Keratinocyte (primary cell): ENCODE measurements around the gene NLRP5. TPM values are rescaled to one million over a fixed set of nuclear protein-coding genes. Genes with fewer than 3 reads are reported as not detected.
A peak's percentile ranks its signal among the peaks of the same experiment; 100 is the strongest.

ENCODE experiments used
- DNase-seq: peaks from one replicate; pipeline ENCODE4 v3.0.0-alpha.2; 2011; ENCODE audit warnings: low read depth, missing footprints, low spot score
- FAIRE-seq: peaks from 2 replicates; lab custom pipeline; 2011; peaks lifted over from hg19 to GRCh38; lab: Jason Lieb, UNC
- H2AFZ ChIP-seq: 2 replicates; pipeline ENCODE4 v1.6.0; 2012; ENCODE audit warnings: low read length, control low read depth, inconsistent platforms; ENCODE audit not compliant: control insufficient read depth
- H3K27ac ChIP-seq: 2 replicates; pipeline ENCODE4 v1.5.1; 2011; ENCODE audit warnings: low read length; ENCODE audit not compliant: control insufficient read depth, insufficient read depth
- H3K27me3 ChIP-seq: 3 replicates; pipeline ENCODE4 v1.6.0; 2011; ENCODE audit warnings: low read length; ENCODE audit not compliant: control insufficient read depth, insufficient read depth; ENCODE audit errors: extremely low read depth
- H3K36me3 ChIP-seq, 2 experiments: 2 replicates in 1 of 2; 3 replicates in 1 of 2; pipeline ENCODE4 v1.5.1; 2011; ENCODE audit warnings: low read length in 2 of 2, mild to moderate bottlenecking in 1 of 2; ENCODE audit not compliant: control insufficient read depth in 2 of 2, insufficient read depth in 2 of 2; ENCODE audit errors: extremely low read depth in 1 of 2
- H3K4me1 ChIP-seq: 3 replicates; pipeline ENCODE4 v1.5.1; 2011; ENCODE audit warnings: low read length; ENCODE audit not compliant: control insufficient read depth, insufficient read depth; ENCODE audit errors: extremely low read depth
- H3K4me2 ChIP-seq: 3 replicates; pipeline ENCODE4 v1.6.0; 2011; ENCODE audit warnings: low read depth, low read length; ENCODE audit not compliant: control insufficient read depth, insufficient read depth; ENCODE audit errors: extremely low read depth
- H3K4me3 ChIP-seq, 3 experiments: fragments of 200-600 bp in 1 of 3; sonication (generic) in 1 of 3; 2 replicates in 2 of 3; 3 replicates in 1 of 3; pipeline ENCODE4 v1.5.1; 2011 to 2016; ENCODE audit warnings: low read length in 3 of 3, mild to moderate bottlenecking in 3 of 3, control low read depth in 2 of 3, inconsistent platforms in 1 of 3, low read depth in 1 of 3, mixed read lengths in 1 of 3, mixed run types in 1 of 3, moderate library complexity in 1 of 3; ENCODE audit not compliant: control insufficient read depth in 2 of 3, insufficient read depth in 2 of 3; ENCODE audit errors: extremely low read depth in 1 of 3
- H3K79me2 ChIP-seq: 2 replicates; pipeline ENCODE4 v1.6.0; 2012; ENCODE audit warnings: low read length; ENCODE audit not compliant: control insufficient read depth, insufficient read depth
- H3K9ac ChIP-seq: 3 replicates; pipeline ENCODE4 v1.6.0; 2011; ENCODE audit warnings: low read length; ENCODE audit not compliant: control insufficient read depth, insufficient read depth; ENCODE audit errors: extremely low read depth
- H3K9me1 ChIP-seq: 3 replicates; pipeline ENCODE4 v1.6.0; 2011; ENCODE audit warnings: low read length; ENCODE audit not compliant: control insufficient read depth, insufficient read depth; ENCODE audit errors: extremely low read depth
- H3K9me3 ChIP-seq: 2 replicates; pipeline ENCODE4 v1.5.1; 2012; ENCODE audit warnings: low read depth, low read length; ENCODE audit not compliant: control insufficient read depth
- H4K20me1 ChIP-seq: 3 replicates; pipeline ENCODE4 v1.6.0; 2011; ENCODE audit warnings: low read length; ENCODE audit not compliant: control insufficient read depth, insufficient read depth; ENCODE audit errors: extremely low read depth
- CTCF ChIP-seq, 3 experiments: IDR thresholded peaks in 1 of 3; conservative IDR thresholded peaks in 1 of 3; optimal IDR thresholded peaks in 1 of 3; 2 replicates in 2 of 3; 3 replicates in 1 of 3; pipeline versions ENCODE3 to v1.5.1; 2011; ENCODE audit warnings: low read length in 3 of 3, mild to moderate bottlenecking in 3 of 3, moderate library complexity in 2 of 3, control low read depth in 1 of 3, inconsistent platforms in 1 of 3; ENCODE audit not compliant: insufficient read depth in 2 of 3; ENCODE audit errors: extremely low read depth in 1 of 3
- EZH2 ChIP-seq: IDR thresholded peaks from one replicate; pipeline ENCODE4 v1.6.1; 2012; ENCODE audit warnings: inconsistent platforms, mild to moderate bottlenecking, low read length, moderate library complexity
- dilution Hi-C: fragments of 300-500 bp; cut with MboI; formaldehyde crosslinking; loops from one replicate; pipeline ENCODE4 v1.7.0; 2020; ENCODE audit warnings: low sequenced_read_pairs; ENCODE audit not compliant: extremely low pct_ligation_motif_present
- polyA plus RNA-seq, 5 experiments: library from polyadenylated mRNA; depleted of rRNA in 3 of 5; stranded (reverse) in 3 of 5; stranded (forward) in 1 of 5; unstranded in 1 of 5; fragments of >200 nt; gene quantifications; 1 replicate in 1 of 5; 2 replicates in 3 of 5; 3 replicates in 1 of 5; pipeline versions ENCODE4 v1.2.1 to v1.2.3, GENCODE V29; 2011 to 2012; ENCODE audit warnings: missing spikeins in 2 of 5, low read depth in 1 of 5, low replicate concordance in 1 of 5

NLRP5 gene
- polyA plus RNA-seq, 1 donor (not counting 4 experiments of a cell fraction or from before 2014, with no cell fraction given) = not detected

GRCh38 chr19:56079609-56080008 is 93.0 kb downstream of the NLRP5 start:
- Histone ChIP-seq H3K4me2 (no peak overlapping the region), H3K4me3 (no peak overlapping the region), H3K27ac (no peak overlapping the region), H3K9me3 (no peaks in the 10 kb centered on the region), H3K9me1 (no peaks in the 10 kb centered on the region), H2AFZ (no peak overlapping the region), H3K79me2 (no peaks in the 10 kb centered on the region), H3K4me1 (peaks cover 8% of the 10 kb centered on the region), H3K36me3 (no peaks in the 10 kb centered on the region), H4K20me1 (no peaks in the 10 kb centered on the region), H3K9ac (no peak overlapping the region), H3K27me3 (peaks cover 3% of the 10 kb centered on the region)
- TF ChIP-seq CTCF (optimal IDR thresholded peaks at IDR 0.05 in 1 of 3, IDR thresholded peaks at IDR 0.05 in 1 of 3, conservative IDR thresholded peaks at IDR 0.05 in 1 of 3; ENCODE audit: extremely low read depth in 1 of 3, insufficient read depth in 2 of 3, low read length in 3 of 3) (no peak), EZH2 (no peak)
- FAIRE-seq (no peak), DNase-seq (no peak)
- dilution Hi-C loops = no loop called here

- dilution Hi-C loops = no loop called here
- H3K4me2 ChIP-seq = peak overlapping the region; percentile 73
- DNase-seq (no peak), FAIRE-seq (no peak)
- H3K79me2 ChIP-seq = no peaks in the 10 kb centered on the region
- H3K9me1 ChIP-seq = no peaks in the 10 kb centered on the region
- H2AFZ ChIP-seq = peak overlapping the region; percentile 71
- H4K20me1 ChIP-seq = peaks cover 7% of the 10 kb centered on the region
- TF ChIP-seq EZH2 = no peak
- TF ChIP-seq CTCF (optimal IDR thresholded peaks at IDR 0.05 in 1 of 3, IDR thresholded peaks at IDR 0.05 in 1 of 3, conservative IDR thresholded peaks at IDR 0.05 in 1 of 3; ENCODE audit: extremely low read depth in 1 of 3, insufficient read depth in 2 of 3, low read length in 3 of 3) = peak; percentile 54 to 81 (median 78)
- peaks cover 3% of the 10 kb centered on the region for H3K27me3 ChIP-seq
- no peaks in the 10 kb centered on the region for H3K9me3 ChIP-seq
- H3K27ac ChIP-seq = no peak overlapping the region
- peak overlapping the region; percentile 37 for H3K9ac ChIP-seq
- peaks cover 0 to 3% of the 10 kb centered on the region in 2 experiments for H3K36me3 ChIP-seq
- peaks cover 8% of the 10 kb centered on the region for H3K4me1 ChIP-seq
- peak overlapping the region; percentile 31 to 62 (median 44) for H3K4me3 ChIP-seq
Observed at GRCh38 chr19:56080669-56081401, 94.3 kb downstream of the NLRP5 start.
